ENCODE results near the gene VPS13D.

DNA sequence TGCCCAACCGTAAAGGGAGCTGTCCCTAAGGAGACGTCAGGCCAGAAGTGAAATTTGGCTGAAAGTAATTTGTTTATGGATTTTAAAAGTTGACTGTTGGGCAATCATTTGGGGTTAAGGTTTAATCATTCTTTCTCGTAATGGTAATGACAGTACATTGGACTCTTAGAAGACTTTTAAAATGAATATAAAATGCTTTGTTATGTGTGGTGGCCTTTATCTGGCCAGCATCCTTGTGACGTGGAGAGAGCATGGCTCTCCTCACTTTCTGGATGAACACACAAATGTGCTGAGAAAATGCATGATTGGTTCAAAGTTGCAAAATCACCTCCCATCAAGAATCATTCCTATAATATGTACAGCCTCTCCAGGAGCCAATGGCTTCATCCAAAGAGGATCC lies 227.9 kb downstream of the VPS13D start:
- TF ChIP-seq, protein P1, sequence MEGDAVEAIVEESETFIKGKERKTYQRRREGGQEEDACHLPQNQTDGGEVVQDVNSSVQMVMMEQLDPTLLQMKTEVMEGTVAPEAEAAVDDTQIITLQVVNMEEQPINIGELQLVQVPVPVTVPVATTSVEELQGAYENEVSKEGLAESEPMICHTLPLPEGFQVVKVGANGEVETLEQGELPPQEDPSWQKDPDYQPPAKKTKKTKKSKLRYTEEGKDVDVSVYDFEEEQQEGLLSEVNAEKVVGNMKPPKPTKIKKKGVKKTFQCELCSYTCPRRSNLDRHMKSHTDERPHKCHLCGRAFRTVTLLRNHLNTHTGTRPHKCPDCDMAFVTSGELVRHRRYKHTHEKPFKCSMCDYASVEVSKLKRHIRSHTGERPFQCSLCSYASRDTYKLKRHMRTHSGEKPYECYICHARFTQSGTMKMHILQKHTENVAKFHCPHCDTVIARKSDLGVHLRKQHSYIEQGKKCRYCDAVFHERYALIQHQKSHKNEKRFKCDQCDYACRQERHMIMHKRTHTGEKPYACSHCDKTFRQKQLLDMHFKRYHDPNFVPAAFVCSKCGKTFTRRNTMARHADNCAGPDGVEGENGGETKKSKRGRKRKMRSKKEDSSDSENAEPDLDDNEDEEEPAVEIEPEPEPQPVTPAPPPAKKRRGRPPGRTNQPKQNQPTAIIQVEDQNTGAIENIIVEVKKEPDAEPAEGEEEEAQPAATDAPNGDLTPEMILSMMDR (IDR thresholded peaks at IDR 0.05), result no peak
- TF ChIP-seq POLR2A (IDR thresholded peaks at IDR 0.05) (no peak), POLR2AphosphoS5 (IDR thresholded peaks at IDR 0.05; ENCODE audit: insufficient read depth in 1 of 2, low read depth in 1 of 2) (peak; percentile 35 to 53)

Measured in vagina (tissue), 2 donors.